Fibroblast of villous mesenchyme (primary cell): ENCODE results near the gene TSPAN11. TPM values are rescaled to one million over a fixed set of nuclear protein-coding genes. Genes with fewer than 3 reads are reported as not detected.

ENCODE experiments used
- DNase-seq: peaks from one replicate; pipeline ENCODE4 v3.0.0-alpha.2; 2010; ENCODE audit warnings: low read depth
- H3K4me3 ChIP-seq: 2 replicates; pipeline ENCODE4 v1.5.1; 2011; ENCODE audit warnings: low read depth, mild to moderate bottlenecking, low read length
- CTCF ChIP-seq: IDR thresholded peaks from 2 replicates; pipeline ENCODE4 v1.5.1; 2012; ENCODE audit warnings: low read depth, mild to moderate bottlenecking, low read length; ENCODE audit not compliant: insufficient read depth
- total RNA-seq: library from RNA; depleted of rRNA; stranded (reverse); fragments of >200 nt; gene quantifications from 2 replicates; pipeline ENCODE4 v1.2.3, GENCODE V29; 2012

TSPAN11 gene
- total RNA-seq, 1 donor: 0.43 TPM

- H3K4me3 ChIP-seq: no peak overlapping the region
- DNase-seq: no peak
- no peak for TF ChIP-seq CTCF
These were observed 43.3 kb downstream of the TSPAN11 start for GRCh38 chr12:30969606-30970395.

GRCh38 chr12:30970559-30971197 lies 44.1 kb downstream of the TSPAN11 start:
- no peak for DNase-seq
- H3K4me3 ChIP-seq: no peak overlapping the region
- TF ChIP-seq CTCF: no peak

- no peak overlapping the region for H3K4me3 ChIP-seq
- no peak for TF ChIP-seq CTCF
- DNase-seq: no peak
These were observed 45.5 kb downstream of the TSPAN11 start for GRCh38 chr12:30972035-30972434.

GRCh38 chr12:30973175-30973574 lies 46.6 kb downstream of the TSPAN11 start:
- H3K4me3 ChIP-seq: no peak overlapping the region
- DNase-seq: no peak
- no peak for TF ChIP-seq CTCF

- DNase-seq: no peak
- TF ChIP-seq CTCF: no peak
These were observed 47.3 kb downstream of the TSPAN11 start for GRCh38 chr12:30973830-30974229.

GRCh38 chr12:30974746-30975500 lies 48.4 kb downstream of the TSPAN11 start:
- DNase-seq: no peak
- TF ChIP-seq CTCF: no peak
- no peak overlapping the region for H3K4me3 ChIP-seq

More at GRCh38 chr12:30973830-30974229, 47.3 kb downstream of the TSPAN11 start:
- H3K4me3 ChIP-seq: no peak overlapping the region
